Measurements from ENCODE around the gene CDC20. TPM values are rescaled to one million over a fixed set of nuclear protein-coding genes. Genes with fewer than 3 reads are reported as not detected.

Gene CDC20
- total and polyA plus RNA-seq, 2 donors (not counting 1 experiment from before 2014, with no cell fraction given), result 1.1 to 1.5 TPM

DNA sequence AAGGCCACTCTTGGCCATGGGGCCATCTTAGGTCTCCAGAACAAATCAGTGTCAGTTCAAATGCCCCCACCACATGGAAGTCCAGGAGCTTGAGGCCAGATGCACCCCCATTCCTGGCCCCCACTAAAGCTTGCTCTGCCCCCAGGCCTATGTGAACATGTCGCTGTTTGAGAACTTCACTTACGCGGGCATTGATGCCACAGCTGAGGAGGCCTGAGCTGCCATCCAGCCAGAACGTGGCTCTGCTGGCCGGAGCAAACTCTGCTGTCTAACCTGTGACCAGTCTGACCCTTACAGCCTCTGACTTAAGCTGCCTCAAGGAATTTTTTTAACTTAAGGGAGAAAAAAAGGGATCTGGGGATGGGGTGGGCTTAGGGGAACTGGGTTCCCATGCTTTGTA lies 36.3 kb upstream of the CDC20 start:
- H3K4me2 ChIP-seq (replicated peaks; ENCODE audit: low read depth, low read length, poor library complexity, severe bottlenecking), result no peak overlapping the region
- Mint-ChIP-seq H3K4me1 (no peaks in the 10 kb centered on the region), H3K27me3 (no peaks in the 10 kb centered on the region), H3K4me3 (no peak overlapping the region), H3K9me3 (ENCODE audit: insufficient read depth) (peaks cover 6% of the 10 kb centered on the region), H3K27ac (no peak overlapping the region)
- DNase-seq, result no peak
- ChIA-PET POLR2A (no interaction called here), CTCF (no interaction called here)
- TF ChIP-seq, protein P1, sequence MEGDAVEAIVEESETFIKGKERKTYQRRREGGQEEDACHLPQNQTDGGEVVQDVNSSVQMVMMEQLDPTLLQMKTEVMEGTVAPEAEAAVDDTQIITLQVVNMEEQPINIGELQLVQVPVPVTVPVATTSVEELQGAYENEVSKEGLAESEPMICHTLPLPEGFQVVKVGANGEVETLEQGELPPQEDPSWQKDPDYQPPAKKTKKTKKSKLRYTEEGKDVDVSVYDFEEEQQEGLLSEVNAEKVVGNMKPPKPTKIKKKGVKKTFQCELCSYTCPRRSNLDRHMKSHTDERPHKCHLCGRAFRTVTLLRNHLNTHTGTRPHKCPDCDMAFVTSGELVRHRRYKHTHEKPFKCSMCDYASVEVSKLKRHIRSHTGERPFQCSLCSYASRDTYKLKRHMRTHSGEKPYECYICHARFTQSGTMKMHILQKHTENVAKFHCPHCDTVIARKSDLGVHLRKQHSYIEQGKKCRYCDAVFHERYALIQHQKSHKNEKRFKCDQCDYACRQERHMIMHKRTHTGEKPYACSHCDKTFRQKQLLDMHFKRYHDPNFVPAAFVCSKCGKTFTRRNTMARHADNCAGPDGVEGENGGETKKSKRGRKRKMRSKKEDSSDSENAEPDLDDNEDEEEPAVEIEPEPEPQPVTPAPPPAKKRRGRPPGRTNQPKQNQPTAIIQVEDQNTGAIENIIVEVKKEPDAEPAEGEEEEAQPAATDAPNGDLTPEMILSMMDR (IDR thresholded peaks at IDR 0.05), result no peak
- no peak for TF ChIP-seq EZH2 (IDR thresholded peaks at IDR 0.05; ENCODE audit: borderline replicate concordance, insufficient read depth, low read depth, low read length, poor library complexity, severe bottlenecking)
- no peak overlapping the region for H3K4me3 ChIP-seq (ENCODE audit: control extremely low read depth in 1 of 5, extremely low read depth in 1 of 5, insufficient read depth in 1 of 5, low read depth in 2 of 5, low read length in 4 of 5)
- H3K9ac ChIP-seq (ENCODE audit: low read length), result no peak overlapping the region
- H3K4me1 ChIP-seq (ENCODE audit: control insufficient read depth in 2 of 2, insufficient read depth in 2 of 2, low read length in 2 of 2), result no peaks in the 10 kb centered on the region
- 98% methylated on average over 5 of the region's 5 CpGs for WGBS (ENCODE audit: insufficient coverage)
- ATAC-seq (ENCODE audit: low read depth), result no peak
- no peaks in the 10 kb centered on the region for H4K20me1 ChIP-seq (ENCODE audit: control insufficient read depth, insufficient read depth, low read length, poor library complexity, severe bottlenecking)
- peaks cover 0 to 6% (median 4%) of the 10 kb centered on the region in 3 donors for H3K9me3 ChIP-seq (ENCODE audit: control extremely low read depth in 1 of 3, control insufficient read depth in 2 of 3, insufficient read depth in 1 of 3, low read length in 2 of 3)
- intact Hi-C loops (cut with micrococcal nuclease), result no loop called here
- H3K36me3 ChIP-seq (replicated peaks in 1 of 2; ENCODE audit: control extremely low read depth in 1 of 2, control insufficient read depth in 1 of 2, extremely low read depth in 1 of 2, insufficient read depth in 2 of 2, low read length in 1 of 2), result no peaks in the 10 kb centered on the region
- H3K27ac ChIP-seq (ENCODE audit: low read length in 2 of 2), result no peak overlapping the region
- no peaks in the 10 kb centered on the region for H3K27me3 ChIP-seq (replicated peaks in 1 of 4; ENCODE audit: control extremely low read depth in 1 of 4, control insufficient read depth in 3 of 4, insufficient read depth in 4 of 4, low read length in 3 of 4)
- H2AFZ ChIP-seq (ENCODE audit: insufficient read depth, low read depth, low read length, poor library complexity, severe bottlenecking), result no peak overlapping the region
- H3K79me2 ChIP-seq (ENCODE audit: control insufficient read depth, insufficient read depth, low read length), result no peaks in the 10 kb centered on the region

DNA sequence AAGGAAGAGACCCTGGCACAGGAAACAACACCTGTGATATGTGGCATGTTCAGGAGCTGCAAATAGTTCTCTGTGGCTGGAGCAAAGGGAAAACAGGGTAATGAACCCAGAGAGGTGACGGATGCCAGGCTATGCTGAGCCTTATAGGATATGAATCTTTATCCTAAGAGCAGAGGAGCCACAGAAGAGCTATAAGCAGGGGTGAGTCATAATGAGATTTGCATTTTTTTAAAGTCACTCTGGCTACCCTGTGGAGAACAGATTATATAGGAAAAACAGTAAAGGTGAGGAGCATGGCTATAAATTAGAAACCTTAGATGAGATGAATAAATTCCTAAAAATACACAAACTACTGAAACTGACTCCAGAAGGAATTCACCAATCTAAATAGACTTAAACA lies 34.0 kb upstream of the CDC20 start:
- Histone ChIP-seq H3K27ac (ENCODE audit: low read length in 2 of 2) (no peak overlapping the region), H3K79me2 (ENCODE audit: control insufficient read depth, insufficient read depth, low read length) (no peaks in the 10 kb centered on the region), H3K4me2 (replicated peaks; ENCODE audit: low read depth, low read length, poor library complexity, severe bottlenecking) (no peak overlapping the region), H2AFZ (ENCODE audit: insufficient read depth, low read depth, low read length, poor library complexity, severe bottlenecking) (no peak overlapping the region), H3K36me3 (replicated peaks in 1 of 2; ENCODE audit: control extremely low read depth in 1 of 2, control insufficient read depth in 1 of 2, extremely low read depth in 1 of 2, insufficient read depth in 2 of 2, low read length in 1 of 2) (no peaks in the 10 kb centered on the region), H4K20me1 (ENCODE audit: control insufficient read depth, insufficient read depth, low read length, poor library complexity, severe bottlenecking) (no peaks in the 10 kb centered on the region), H3K9ac (ENCODE audit: low read length) (no peak overlapping the region), H3K4me3 (ENCODE audit: control extremely low read depth in 1 of 5, extremely low read depth in 1 of 5, insufficient read depth in 1 of 5, low read depth in 2 of 5, low read length in 4 of 5) (no peak overlapping the region), H3K27me3 (replicated peaks in 1 of 4; ENCODE audit: control extremely low read depth in 1 of 4, control insufficient read depth in 3 of 4, insufficient read depth in 4 of 4, low read length in 3 of 4) (peaks cover 0 to 3% (median 0%) of the 10 kb centered on the region in 4 experiments), H3K4me1 (ENCODE audit: control insufficient read depth in 2 of 2, insufficient read depth in 2 of 2, low read length in 2 of 2) (no peaks in the 10 kb centered on the region), H3K9me3 (ENCODE audit: control extremely low read depth in 1 of 3, control insufficient read depth in 2 of 3, insufficient read depth in 1 of 3, low read length in 2 of 3) (peaks cover 0 to 10% (median 6%) of the 10 kb centered on the region in 3 donors)
- ATAC-seq (ENCODE audit: low read depth) (no peak), DNase-seq (no peak)
- H3K4me3 Mint-ChIP-seq, result no peak overlapping the region
- ChIA-PET POLR2A (no interaction called here), CTCF (no interaction called here)
- no peaks in the 10 kb centered on the region for H3K27me3 Mint-ChIP-seq
- intact Hi-C loops (cut with micrococcal nuclease), result no loop called here
- peaks cover 6% of the 10 kb centered on the region for H3K9me3 Mint-ChIP-seq (ENCODE audit: insufficient read depth)
- no peak overlapping the region for H3K27ac Mint-ChIP-seq
- TF ChIP-seq EZH2 (IDR thresholded peaks at IDR 0.05; ENCODE audit: borderline replicate concordance, insufficient read depth, low read depth, low read length, poor library complexity, severe bottlenecking), result no peak
- TF ChIP-seq, protein P1 (IDR thresholded peaks at IDR 0.05), result no peak
- WGBS (ENCODE audit: insufficient coverage), result 71% methylated on average over 1 of the region's 1 CpG
- no peaks in the 10 kb centered on the region for H3K4me1 Mint-ChIP-seq
